Activated naive CD8-positive, alpha-beta T cell treated with anti-CD3 and anti-CD28 coated beads, Interleukin-2, amount 10 ng/mL, durations not matched to agents 7 days and 5 days (primary cell): Measurements from ENCODE around the gene NID1. TPM values are rescaled to one million over a fixed set of nuclear protein-coding genes. Genes with fewer than 3 reads are reported as not detected.
"Not testable (repeated sequence)": the region's sequence is repeated elsewhere in the genome, so short reads cannot be mapped to it uniquely, and the experiment has no call there.

ENCODE experiments used
- ATAC-seq: fragments of 150-1000 bp; cut with Tn5 transposase; one replicate; pipeline ENCODE4 v1.10.0; 2021; ENCODE audit warnings: low read depth, moderate library complexity
- POLR2A ChIA-PET: fragments of 350-600 bp; sonication (Branson Sonifier 250); formaldehyde crosslinking; loops from one replicate; lab custom pipeline; 2021; ENCODE audit warnings: antibody characterized with exemption; lab: Charles Lee
- DNase-seq: peaks from one replicate; pipeline ENCODE4 v3.0.0; 2021
- H3K27ac Mint-ChIP-seq: one replicate; pipeline ENCODE4 v1.8.0; 2022; ENCODE audit warnings: mild to moderate bottlenecking, mixed read lengths
- H3K27me3 Mint-ChIP-seq: one replicate; pipeline ENCODE4 v1.8.0; 2022; ENCODE audit warnings: mild to moderate bottlenecking, moderate library complexity, mixed read lengths
- H3K36me3 Mint-ChIP-seq: one replicate; pipeline ENCODE4 v1.8.0; 2021; ENCODE audit warnings: mild to moderate bottlenecking, mixed read lengths
- H3K4me1 Mint-ChIP-seq: one replicate; pipeline ENCODE4 v1.8.0; 2021; ENCODE audit warnings: mixed read lengths
- H3K4me3 Mint-ChIP-seq: one replicate; pipeline ENCODE4 v1.8.0; 2022; ENCODE audit warnings: mild to moderate bottlenecking, moderate library complexity, mixed read lengths
- H3K9me3 Mint-ChIP-seq: one replicate; pipeline ENCODE4 v1.8.0; 2021; ENCODE audit warnings: mixed read lengths
- total RNA-seq, 2 experiments: library from RNA; stranded (reverse); gene quantifications; one replicate each; pipeline ENCODE4 v1.2.3, GENCODE V29; 2021

The NID1 gene
- total RNA-seq, 2 experiments from 2014 or later: 0.14 to 0.19 TPM

DNA sequence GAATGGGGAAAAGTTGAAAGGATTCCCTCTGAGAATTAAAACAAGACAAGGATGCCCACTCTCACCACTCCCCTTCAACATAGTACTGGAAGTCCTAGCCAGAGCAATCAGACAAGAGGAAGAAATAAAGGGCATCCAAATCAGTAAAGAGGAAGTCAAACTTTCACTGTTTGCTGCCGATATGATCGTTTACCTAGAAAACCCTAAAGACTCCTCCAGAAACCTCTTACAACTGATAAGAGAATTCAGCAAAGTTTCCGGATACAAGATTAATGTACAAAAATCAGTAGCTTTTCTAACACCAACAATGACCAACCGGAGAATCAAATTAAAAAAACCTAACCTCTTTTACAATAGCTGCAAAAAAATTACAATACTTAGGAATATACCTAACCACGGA is 98.8 kb downstream of the NID1 start:
- H3K4me3 Mint-ChIP-seq: peak overlapping the region; percentile 3
- H3K36me3 Mint-ChIP-seq: peaks cover 26% of the 10 kb centered on the region
- POLR2A ChIA-PET, ATAC-seq, H3K27me3 Mint-ChIP-seq, DNase-seq: not testable (repeated sequence)
- H3K27ac Mint-ChIP-seq: peak overlapping the region; percentile 30
- peaks cover 10% of the 10 kb centered on the region for H3K9me3 Mint-ChIP-seq
- peaks cover 26% of the 10 kb centered on the region for H3K4me1 Mint-ChIP-seq

DNA sequence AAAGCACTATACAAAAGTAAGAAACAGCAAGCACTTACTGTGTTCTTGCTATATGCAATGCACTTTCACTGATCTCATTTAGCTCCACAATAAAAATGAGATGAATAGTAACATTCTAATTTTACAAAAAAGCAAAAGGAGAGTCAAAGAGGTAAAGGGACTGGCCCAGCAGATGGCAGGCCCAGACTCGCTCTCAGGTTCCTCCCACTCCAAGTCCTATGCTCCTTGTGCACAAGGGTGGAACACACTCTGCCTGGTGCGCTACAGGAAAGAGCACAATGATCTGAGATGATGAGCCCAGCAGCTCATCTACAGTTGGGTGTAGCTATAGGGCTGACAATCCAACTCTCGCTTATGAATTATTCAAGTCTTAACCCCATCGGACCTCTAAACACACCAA is 104.1 kb downstream of the NID1 start:
- peaks cover 10% of the 10 kb centered on the region for H3K9me3 Mint-ChIP-seq
- no peak for ATAC-seq
- POLR2A ChIA-PET: no interaction called here

DNA sequence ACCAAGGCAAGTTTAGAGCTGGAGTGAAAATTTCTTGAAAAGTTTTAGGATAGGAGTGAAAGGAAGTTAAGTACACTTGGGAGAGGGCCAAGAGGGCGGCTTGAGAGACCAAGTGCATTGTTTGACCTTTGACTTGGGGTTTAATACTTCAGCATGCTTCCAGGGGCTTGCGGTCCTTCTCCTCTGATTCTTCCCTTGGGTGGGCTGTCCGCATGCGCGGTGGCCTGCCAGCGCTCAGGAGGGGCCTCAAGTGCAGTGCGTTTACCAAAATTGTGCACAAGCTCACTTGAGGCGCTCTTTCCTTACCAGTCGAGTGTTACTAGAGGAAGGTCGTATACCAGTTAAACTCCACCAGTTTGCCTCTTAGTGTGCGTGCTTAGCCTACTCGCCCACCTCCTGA is 106.9 kb downstream of the NID1 start:
- no peak for ATAC-seq
- POLR2A ChIA-PET: interaction anchor here (0.9 kb wide), 1 partner anchor 91 kb away, joined by 3 read pairs; the partner anchor contains the start of gene LYST
- Mint-ChIP-seq H3K4me3 (no peak overlapping the region), H3K27me3 (no peaks in the 10 kb centered on the region), H3K27ac (no peak overlapping the region), H3K36me3 (peaks cover 3% of the 10 kb centered on the region), H3K4me1 (peaks cover 26% of the 10 kb centered on the region), H3K9me3 (no peaks in the 10 kb centered on the region)
- no peak for DNase-seq

More for the DNA sequence above, 104.1 kb downstream of the NID1 start:
- H3K4me1 Mint-ChIP-seq: peaks cover 19% of the 10 kb centered on the region
- no peak for DNase-seq
- no peaks in the 10 kb centered on the region for H3K27me3 Mint-ChIP-seq
- no peak overlapping the region for H3K27ac Mint-ChIP-seq
- H3K36me3 Mint-ChIP-seq: peaks cover 24% of the 10 kb centered on the region
- no peak overlapping the region for H3K4me3 Mint-ChIP-seq

DNA sequence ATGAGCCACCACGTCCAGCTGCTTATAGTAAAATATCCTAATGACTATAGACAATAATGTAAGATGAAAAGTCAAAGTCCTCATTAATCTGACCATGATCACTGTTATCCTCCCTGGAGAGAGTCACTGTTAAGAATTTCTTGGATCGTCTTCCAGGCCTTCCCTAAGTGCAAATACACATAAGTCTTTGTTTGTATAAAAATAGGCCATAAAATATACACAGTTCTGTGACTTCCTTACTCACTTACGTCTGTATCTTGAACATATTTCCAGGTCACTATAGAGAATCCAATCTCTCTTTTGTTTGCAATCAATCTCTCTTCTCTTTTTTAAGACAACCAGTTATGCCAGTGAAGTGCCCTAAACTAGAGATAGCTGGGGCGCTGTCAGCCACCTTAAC is 109.1 kb downstream of the NID1 start:
- peaks cover 31% of the 10 kb centered on the region for H3K4me1 Mint-ChIP-seq
- H3K4me3 Mint-ChIP-seq: no peak overlapping the region
- no peaks in the 10 kb centered on the region for H3K36me3 Mint-ChIP-seq
- POLR2A ChIA-PET: interaction anchor here (1.5 to 1.7 kb wide), 2 partner anchors 16 to 90 kb away, joined by 5 to 6 read pairs; no protein-coding TSS in a partner anchor
- DNase-seq (no peak), ATAC-seq (no peak)
- H3K9me3 Mint-ChIP-seq: no peaks in the 10 kb centered on the region
- H3K27me3 Mint-ChIP-seq: peaks cover under 1% of the 10 kb centered on the region
- H3K27ac Mint-ChIP-seq: peak overlapping the region; percentile 17

DNA sequence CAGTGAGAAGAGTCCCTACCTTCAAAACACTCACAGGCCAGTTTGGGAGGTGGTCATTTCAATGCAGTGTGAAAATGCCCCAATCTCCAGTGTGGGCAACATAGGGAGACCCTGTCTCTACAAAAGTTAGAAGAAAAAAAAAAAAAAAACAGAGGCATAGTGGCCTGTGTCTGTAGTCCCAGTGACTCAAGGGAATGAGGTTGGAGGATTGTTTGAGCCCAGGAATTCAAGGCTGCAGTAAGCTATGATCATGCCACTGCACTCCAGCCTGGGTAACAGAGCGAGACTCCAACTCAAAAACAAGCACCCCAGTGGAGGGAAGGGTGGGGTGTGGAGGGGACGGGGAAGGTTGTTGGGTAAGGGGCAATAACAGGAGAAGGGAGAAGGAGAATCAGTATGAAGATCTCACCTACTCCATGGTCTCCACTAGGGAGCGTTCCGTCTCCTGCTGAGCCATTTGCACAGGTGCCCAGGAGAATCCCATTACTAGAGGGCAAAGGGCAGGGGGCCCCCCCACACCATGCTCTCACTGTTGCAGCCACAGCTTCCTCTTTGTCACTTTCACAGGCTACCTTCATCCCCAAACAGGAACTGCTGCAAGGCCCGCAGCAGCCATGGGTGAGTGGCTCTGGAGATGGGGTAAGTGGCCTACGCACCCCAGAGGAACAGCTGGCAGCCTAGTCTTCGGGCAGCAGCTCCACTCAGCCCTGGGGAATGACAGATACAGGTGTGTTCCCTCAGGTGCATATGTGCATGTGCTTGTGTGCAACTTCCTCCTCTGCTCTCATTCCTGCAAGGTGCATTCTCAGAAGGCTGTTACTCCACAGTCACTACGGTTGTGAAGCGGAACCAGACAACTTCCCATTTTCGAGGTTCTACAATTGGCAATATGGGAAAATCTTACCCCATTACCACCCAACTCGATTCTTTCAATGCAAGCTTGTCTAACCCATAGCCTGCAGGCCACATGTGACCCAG is 110.3 kb downstream of the NID1 start:
- H3K4me3 Mint-ChIP-seq: peak overlapping the region; percentile 46
- H3K36me3 Mint-ChIP-seq: no peaks in the 10 kb centered on the region
- H3K9me3 Mint-ChIP-seq: no peaks in the 10 kb centered on the region
- peaks cover 31% of the 10 kb centered on the region for H3K4me1 Mint-ChIP-seq
- H3K27ac Mint-ChIP-seq: peak overlapping the region; percentile 74
- DNase-seq (peak; percentile 66), ATAC-seq (peak; percentile 93)
- POLR2A ChIA-PET: interaction anchor here (0.6 to 1.5 kb wide), 5 partner anchors 9 to 89 kb away, joined by 3 to 7 read pairs (median 4); no protein-coding TSS in a partner anchor
- peaks cover 2% of the 10 kb centered on the region for H3K27me3 Mint-ChIP-seq

DNA sequence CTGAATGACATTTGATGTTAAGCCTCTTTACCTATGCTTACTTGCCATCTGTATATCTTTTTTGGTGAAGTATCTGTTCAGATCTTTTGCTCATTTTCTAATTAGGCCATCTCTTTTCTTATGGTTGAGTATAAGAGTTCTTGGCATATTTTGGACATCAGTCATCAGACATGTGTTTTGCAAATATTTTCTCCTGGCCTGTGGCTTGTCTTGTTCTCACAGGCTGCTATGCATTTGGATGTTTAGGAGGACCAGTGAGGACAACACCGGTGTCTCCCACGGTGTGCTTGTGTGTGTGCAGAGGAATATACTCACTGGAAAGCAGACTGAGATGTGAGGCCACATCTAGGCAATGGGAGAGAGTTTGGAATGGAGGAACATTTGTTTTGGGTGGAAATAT is 111.1 kb downstream of the NID1 start:
- peak overlapping the region; percentile 3 for H3K4me3 Mint-ChIP-seq
- peak overlapping the region; percentile 74 for H3K27ac Mint-ChIP-seq
- POLR2A ChIA-PET: interaction anchor here (1.4 kb wide), 2 partner anchors 18 to 88 kb away, joined by 3 to 7 read pairs; no protein-coding TSS in a partner anchor
- no peaks in the 10 kb centered on the region for H3K9me3 Mint-ChIP-seq
- H3K27me3 Mint-ChIP-seq: peaks cover 2% of the 10 kb centered on the region
- ATAC-seq (no peak), DNase-seq (no peak)
- peaks cover 33% of the 10 kb centered on the region for H3K4me1 Mint-ChIP-seq
- H3K36me3 Mint-ChIP-seq: no peaks in the 10 kb centered on the region

DNA sequence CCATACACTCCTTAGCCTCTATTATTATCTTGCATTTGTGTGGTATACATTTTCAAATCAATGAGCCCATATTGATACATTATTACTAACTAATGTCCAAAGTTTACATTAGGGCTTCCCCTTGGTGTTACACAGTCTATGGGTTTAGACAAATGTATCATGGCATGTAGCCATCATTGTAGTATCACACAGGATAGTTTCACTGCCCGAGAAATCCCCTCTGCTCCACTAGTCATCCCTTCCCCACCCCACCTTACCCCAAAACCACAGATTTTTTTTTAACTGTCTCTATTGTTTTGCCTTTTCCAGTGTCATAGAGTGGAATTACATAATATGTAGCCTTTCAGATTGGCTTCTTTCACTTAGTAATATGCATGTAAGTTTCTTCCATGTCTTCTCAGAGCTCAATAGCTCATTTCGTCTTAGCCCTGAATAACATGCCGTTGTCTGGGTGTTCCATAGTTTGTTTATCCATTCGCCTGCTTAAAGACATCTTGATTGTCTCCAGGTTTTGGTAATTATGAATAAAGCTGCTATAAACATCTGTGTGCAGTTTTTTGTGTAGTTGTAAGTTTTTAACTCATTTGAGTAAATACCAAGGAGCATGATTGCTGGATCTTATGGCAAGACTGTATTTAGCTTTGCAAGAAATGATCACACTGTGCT is 111.8 kb downstream of the NID1 start:
- DNase-seq (no peak), ATAC-seq (peak; percentile 26)
- Mint-ChIP-seq H3K27me3 (peaks cover 2% of the 10 kb centered on the region), H3K36me3 (no peaks in the 10 kb centered on the region), H3K9me3 (no peaks in the 10 kb centered on the region), H3K27ac (peak overlapping the region; percentile 74), H3K4me3 (no peak overlapping the region), H3K4me1 (peaks cover 35% of the 10 kb centered on the region)
- POLR2A ChIA-PET: interaction anchor here (1.4 kb wide), 1 partner anchor 87 kb away, joined by 3 read pairs; no protein-coding TSS in a partner anchor

DNA sequence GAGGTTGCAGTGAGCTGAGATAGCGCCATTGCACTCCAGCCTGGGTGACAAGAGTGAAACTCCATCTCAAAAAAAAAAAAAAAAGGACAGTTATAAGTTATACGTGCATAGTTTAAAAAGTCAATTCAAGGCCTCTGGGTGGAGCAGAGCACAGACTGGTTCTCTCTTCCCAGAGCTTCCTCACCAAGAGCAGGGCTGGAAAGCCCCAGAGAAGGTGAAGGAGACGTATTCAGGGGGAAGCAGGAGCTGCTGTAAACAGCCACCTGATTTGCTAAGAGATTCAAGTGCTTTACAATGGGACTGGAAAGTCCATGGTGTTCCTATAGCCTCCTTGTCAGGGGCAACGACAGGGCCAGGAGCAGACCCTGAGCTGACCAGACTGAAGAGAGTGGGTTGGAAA is 113.2 kb downstream of the NID1 start:
- no peaks in the 10 kb centered on the region for H3K9me3 Mint-ChIP-seq
- no peaks in the 10 kb centered on the region for H3K36me3 Mint-ChIP-seq
- H3K27me3 Mint-ChIP-seq: peaks cover 2% of the 10 kb centered on the region
- POLR2A ChIA-PET: no interaction called here
- H3K4me3 Mint-ChIP-seq: no peak overlapping the region
- no peak for DNase-seq
- no peak for ATAC-seq
- H3K4me1 Mint-ChIP-seq: peaks cover 36% of the 10 kb centered on the region
- no peak overlapping the region for H3K27ac Mint-ChIP-seq

DNA sequence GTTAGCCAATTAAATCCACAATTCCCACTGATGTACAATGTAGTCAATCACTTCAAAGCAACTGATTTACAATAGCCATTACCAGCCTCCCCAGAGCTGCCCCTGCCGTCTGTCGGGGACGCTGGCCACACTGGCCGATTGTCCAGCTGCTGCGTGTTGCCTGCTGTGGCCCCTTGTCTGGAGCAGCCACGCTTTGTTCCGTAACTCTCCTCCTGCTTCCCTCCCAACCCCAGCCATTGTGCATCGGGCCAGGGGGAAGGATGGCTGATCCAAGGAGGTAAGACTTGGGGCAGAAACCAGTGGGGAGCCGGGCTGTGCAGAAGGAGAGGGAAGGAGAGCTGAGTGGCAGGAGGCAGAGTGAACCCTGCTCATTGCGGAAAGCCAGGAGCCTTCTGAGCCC is 114.6 kb downstream of the NID1 start:
- peaks cover 2% of the 10 kb centered on the region for H3K27me3 Mint-ChIP-seq
- POLR2A ChIA-PET: interaction anchor here (1.6 kb wide), 1 partner anchor 14 kb away, joined by 3 read pairs; no protein-coding TSS in a partner anchor
- H3K4me1 Mint-ChIP-seq: peaks cover 41% of the 10 kb centered on the region
- H3K9me3 Mint-ChIP-seq: no peaks in the 10 kb centered on the region
- no peak overlapping the region for H3K4me3 Mint-ChIP-seq
- H3K36me3 Mint-ChIP-seq: no peaks in the 10 kb centered on the region
- ATAC-seq (no peak), DNase-seq (no peak)
- H3K27ac Mint-ChIP-seq: no peak overlapping the region

DNA sequence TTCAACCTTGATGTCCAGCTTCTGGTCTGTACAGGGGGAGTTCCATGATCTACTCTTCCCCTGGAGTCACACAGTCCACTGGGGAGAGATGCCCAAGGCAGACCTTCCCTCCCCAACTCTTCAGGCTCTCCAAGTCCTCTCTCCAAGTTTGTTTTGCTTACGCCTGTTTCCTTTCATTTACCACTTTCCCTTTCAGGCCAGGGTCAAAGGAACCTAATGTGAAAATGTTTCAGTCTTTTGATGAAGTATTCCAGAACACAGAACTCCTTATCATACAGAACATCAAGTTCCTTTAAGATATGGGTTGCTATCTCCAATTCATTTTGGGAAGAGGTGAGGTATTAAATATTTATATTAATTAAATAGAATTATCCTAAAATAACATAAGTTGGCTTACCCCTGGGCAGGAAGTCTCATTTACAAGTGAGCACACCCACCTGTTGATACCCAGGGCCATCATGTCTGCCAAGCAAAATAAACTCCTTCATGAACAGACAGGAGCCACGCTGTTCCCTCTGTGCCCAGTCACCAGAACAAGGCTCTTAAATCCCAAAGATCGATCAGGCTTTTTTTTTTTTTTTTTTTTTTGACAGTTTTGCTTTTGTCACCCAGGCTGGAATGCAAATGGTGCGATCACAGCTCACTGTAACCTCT is 116.0 kb downstream of the NID1 start:
- peaks cover 30% of the 10 kb centered on the region for H3K4me1 Mint-ChIP-seq
- DNase-seq (no peak), ATAC-seq (no peak)
- H3K4me3 Mint-ChIP-seq: no peak overlapping the region
- no peak overlapping the region for H3K27ac Mint-ChIP-seq
- H3K27me3 Mint-ChIP-seq: peaks cover 2% of the 10 kb centered on the region
- POLR2A ChIA-PET: interaction anchor here (0.7 kb wide), 1 partner anchor 124 kb away, joined by 6 read pairs; no protein-coding TSS in a partner anchor
- H3K9me3 Mint-ChIP-seq: no peaks in the 10 kb centered on the region
- H3K36me3 Mint-ChIP-seq: no peaks in the 10 kb centered on the region

DNA sequence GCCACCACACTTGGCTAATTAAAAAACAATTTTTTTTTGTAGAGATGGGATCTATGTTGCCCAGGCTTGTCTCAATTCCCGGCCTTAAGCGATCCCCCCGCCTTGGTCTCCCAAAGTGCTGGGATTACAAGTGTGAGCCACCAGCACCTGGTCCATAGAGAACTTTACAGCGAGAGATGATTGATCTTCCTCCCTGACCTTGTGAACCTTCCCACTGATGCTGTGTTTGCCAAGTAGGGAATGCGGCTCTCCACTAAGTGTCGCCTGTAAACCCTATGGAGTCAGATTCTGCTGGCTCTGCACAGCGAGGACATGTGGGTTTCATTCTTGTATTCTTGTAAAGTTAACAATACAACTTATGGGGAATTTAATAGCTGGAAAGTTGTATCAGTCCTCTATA is 116.9 kb downstream of the NID1 start:
- ATAC-seq: no peak
- Mint-ChIP-seq H3K4me3 (no peak overlapping the region), H3K27ac (no peak overlapping the region)

DNA sequence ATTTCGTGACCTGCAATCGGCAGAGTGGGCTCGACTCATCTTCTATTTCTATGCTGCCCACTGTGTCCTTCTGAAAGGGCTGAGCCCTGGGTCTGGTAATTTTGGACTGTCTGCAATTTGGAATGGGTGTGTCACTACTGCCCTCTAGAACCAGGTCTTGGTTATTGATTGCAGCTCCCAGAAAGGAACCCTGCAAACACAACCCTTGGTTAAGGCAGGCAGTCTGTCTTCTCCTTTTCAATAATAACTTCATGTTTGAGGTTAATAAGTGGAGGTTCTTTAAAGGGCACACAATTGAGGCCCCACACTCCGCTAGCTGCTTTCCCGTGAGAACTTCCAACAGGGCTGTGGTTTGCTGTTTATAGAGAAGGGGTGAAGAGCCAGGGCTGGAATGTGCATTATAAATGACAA is 118.3 kb downstream of the NID1 start:
- H3K4me1 Mint-ChIP-seq: peaks cover 17% of the 10 kb centered on the region
- no peaks in the 10 kb centered on the region for H3K9me3 Mint-ChIP-seq
- no peak overlapping the region for H3K4me3 Mint-ChIP-seq
- no peak for DNase-seq
- H3K27me3 Mint-ChIP-seq: peaks cover 2% of the 10 kb centered on the region
- H3K27ac Mint-ChIP-seq: peak overlapping the region; percentile 6
- no peaks in the 10 kb centered on the region for H3K36me3 Mint-ChIP-seq
- POLR2A ChIA-PET: interaction anchor here (0.8 kb wide), 1 partner anchor 81 kb away, joined by 3 read pairs; no protein-coding TSS in a partner anchor
- ATAC-seq: peak; percentile 49

More for the DNA sequence above, 116.9 kb downstream of the NID1 start:
- peaks cover 2% of the 10 kb centered on the region for H3K27me3 Mint-ChIP-seq
- no peak for DNase-seq
- no peaks in the 10 kb centered on the region for H3K36me3 Mint-ChIP-seq
- peaks cover 21% of the 10 kb centered on the region for H3K4me1 Mint-ChIP-seq
- POLR2A ChIA-PET: no interaction called here
- no peaks in the 10 kb centered on the region for H3K9me3 Mint-ChIP-seq
